Activated CD4-positive, alpha-beta T cell treated with anti-CD3 and anti-CD28 coated beads, Interleukin-10, Interleukin-2, amounts not matched to agents 100 ng/mL and 50 ng/mL, durations not matched to agents 16 hours and 8 hours (primary cell): ENCODE measurements around the gene FECH.
A peak's percentile ranks its signal among the peaks of the same experiment; 100 is the strongest.

ENCODE experiments used
- DNase-seq: peaks from one replicate; pipeline ENCODE4 v3.0.0-alpha.2; 2020

Gene FECH

GRCh38 chr18:57579934-57580333 is 6.6 kb downstream of the FECH start:
- peak; percentile 19 for DNase-seq

GRCh38 chr18:57576316-57576715 is 10.2 kb downstream of the FECH start:
- DNase-seq, result no peak

- no peak for DNase-seq
Measured at GRCh38 chr18:57575542-57575941, 11.0 kb downstream of the FECH start.

- no peak for DNase-seq
Measured at GRCh38 chr18:57574866-57575265, 11.6 kb downstream of the FECH start.

- no peak for DNase-seq
Measured at GRCh38 chr18:57570162-57570561, 16.3 kb downstream of the FECH start.

GRCh38 chr18:57569133-57569532 is 17.4 kb downstream of the FECH start:
- no peak for DNase-seq

GRCh38 chr18:57561728-57562423 is 24.6 kb downstream of the FECH start:
- DNase-seq, result peak; percentile 62

- no peak for DNase-seq
Measured at GRCh38 chr18:57561261-57561660, 25.2 kb downstream of the FECH start.

- DNase-seq, result no peak
Measured at GRCh38 chr18:57559314-57559713, 27.2 kb downstream of the FECH start.

- DNase-seq, result no peak
Measured at GRCh38 chr18:57555134-57555533, 31.4 kb downstream of the FECH start.

GRCh38 chr18:57550510-57550909 is 36.0 kb downstream of the FECH start:
- DNase-seq, result no peak

- DNase-seq, result no peak
Measured at GRCh38 chr18:57547260-57547659, 39.2 kb downstream of the FECH start.

- DNase-seq, result no peak
Measured at GRCh38 chr18:57544936-57545660, 41.4 kb downstream of the FECH start.

GRCh38 chr18:57543560-57543959 is 42.9 kb downstream of the FECH start:
- DNase-seq, result no peak

GRCh38 chr18:57542812-57543427 is 43.6 kb downstream of the FECH start:
- no peak for DNase-seq

GRCh38 chr18:57542126-57542525 is 44.4 kb downstream of the FECH start:
- DNase-seq, result no peak

GRCh38 chr18:57539702-57540101 is 46.8 kb downstream of the FECH start:
- DNase-seq, result no peak

GRCh38 chr18:57538614-57539013 is 47.9 kb downstream of the FECH start:
- DNase-seq, result no peak

GRCh38 chr18:57534511-57534909 is 52.0 kb downstream of the FECH start:
- DNase-seq, result no peak

- DNase-seq, result no peak
Measured at GRCh38 chr18:57533868-57534510, 52.5 kb downstream of the FECH start.

- DNase-seq, result no peak
Measured at GRCh38 chr18:57533006-57533867, 53.3 kb downstream of the FECH start.

- no peak for DNase-seq
Measured at GRCh38 chr18:57529151-57529550, 57.4 kb downstream of the FECH start.
